H9 (cell line): Measurements from ENCODE around the gene ADARB2. TPM values are rescaled to one million over a fixed set of nuclear protein-coding genes. Genes with fewer than 3 reads are reported as not detected.

ENCODE experiments used
- DNase-seq: peaks from one replicate; pipeline ENCODE4 v3.0.0-alpha.2; 2017
- H2AFZ ChIP-seq: one replicate; pipeline ENCODE4 v1.6.1; 2013; ENCODE audit warnings: mild to moderate bottlenecking, low read length, control low read depth, moderate library complexity
- H2AK5ac ChIP-seq: 2 replicates; pipeline ENCODE4 v1.6.1; 2013; ENCODE audit warnings: low read length, control low read depth, mixed read lengths; ENCODE audit not compliant: insufficient read length
- H2BK120ac ChIP-seq: one replicate; pipeline ENCODE4 v1.6.1; 2013; ENCODE audit warnings: low read depth, mild to moderate bottlenecking, low read length, control low read depth, inconsistent platforms; ENCODE audit not compliant: poor library complexity, severe bottlenecking
- H2BK12ac ChIP-seq: 2 replicates; pipeline ENCODE4 v1.6.1; 2013; ENCODE audit warnings: low read length, control low read depth, mixed read lengths, low read depth; ENCODE audit not compliant: insufficient read length
- H2BK15ac ChIP-seq: 2 replicates; pipeline ENCODE4 v1.6.1; 2013; ENCODE audit warnings: low read depth, low read length, control low read depth
- H2BK20ac ChIP-seq: one replicate; pipeline ENCODE4 v1.6.1; 2013; ENCODE audit warnings: low read depth, mild to moderate bottlenecking, low read length, control low read depth, inconsistent platforms; ENCODE audit not compliant: poor library complexity, severe bottlenecking
- H2BK5ac ChIP-seq: 2 replicates; pipeline ENCODE4 v1.6.1; 2013; ENCODE audit warnings: low read length, control low read depth, mixed read lengths; ENCODE audit not compliant: insufficient read length
- H3K14ac ChIP-seq: 2 replicates; pipeline ENCODE4 v1.6.1; 2013; ENCODE audit warnings: low read length, control low read depth; ENCODE audit not compliant: insufficient read depth
- H3K18ac ChIP-seq: 2 replicates; pipeline ENCODE4 v1.6.1; 2013; ENCODE audit warnings: low read depth, mild to moderate bottlenecking, mixed read lengths, low read length, control low read depth; ENCODE audit not compliant: insufficient read length
- H3K23ac ChIP-seq: 2 replicates; pipeline ENCODE4 v1.6.1; 2013; ENCODE audit warnings: low read length, control low read depth, mixed read lengths, low read depth; ENCODE audit not compliant: insufficient read length
- H3K23me2 ChIP-seq: 2 replicates; pipeline ENCODE4 v1.6.1; 2013; ENCODE audit warnings: low read depth, mild to moderate bottlenecking, mixed read lengths, low read length, control low read depth; ENCODE audit not compliant: insufficient read length, poor library complexity, severe bottlenecking
- H3K27ac ChIP-seq: 2 replicates; pipeline ENCODE4 v1.5.1; 2013; ENCODE audit warnings: low read length, control low read depth, mixed read lengths, low read depth; ENCODE audit not compliant: insufficient read length
- H3K27me3 ChIP-seq: 2 replicates; pipeline ENCODE4 v1.6.1; 2013; ENCODE audit warnings: low read length, control low read depth, inconsistent platforms; ENCODE audit not compliant: insufficient read depth
- H3K4ac ChIP-seq: 2 replicates; pipeline ENCODE4 v1.6.1; 2013; ENCODE audit warnings: low read depth, mild to moderate bottlenecking, control low read depth, inconsistent platforms, low read length, moderate library complexity
- H3K4me1 ChIP-seq: 2 replicates; pipeline ENCODE4 v1.6.1; 2013; ENCODE audit warnings: low read length, control low read depth, inconsistent platforms; ENCODE audit not compliant: insufficient read depth
- H3K4me2 ChIP-seq: 2 replicates; pipeline ENCODE4 v1.6.1; 2013; ENCODE audit warnings: low read length, control low read depth, mixed read lengths; ENCODE audit not compliant: insufficient read length, insufficient read depth
- H3K56ac ChIP-seq: 2 replicates; pipeline ENCODE4 v1.6.1; 2013; ENCODE audit warnings: low read depth, mild to moderate bottlenecking, mixed read lengths, low read length, control low read depth; ENCODE audit not compliant: insufficient read length
- H3K79me1 ChIP-seq: 2 replicates; pipeline ENCODE4 v1.6.1; 2013; ENCODE audit warnings: low read depth, mild to moderate bottlenecking, moderate library complexity, low read length, control low read depth, inconsistent platforms; ENCODE audit not compliant: insufficient read depth, poor library complexity, severe bottlenecking
- H3K79me2 ChIP-seq: 2 replicates; pipeline ENCODE4 v1.6.1; 2013; ENCODE audit warnings: low read length, control low read depth, inconsistent platforms; ENCODE audit not compliant: insufficient read depth
- H3K9ac ChIP-seq: 2 replicates; pipeline ENCODE4 v1.6.1; 2013; ENCODE audit warnings: low read length, control low read depth, mixed read lengths; ENCODE audit not compliant: insufficient read length; ENCODE audit errors: extremely low read depth
- H3K9me3 ChIP-seq: one replicate; pipeline ENCODE4 v1.6.1; 2013; ENCODE audit warnings: low read depth, low read length, inconsistent platforms; ENCODE audit not compliant: control insufficient read depth
- H3T11ph ChIP-seq: one replicate; pipeline ENCODE4 v1.6.1; 2013; ENCODE audit warnings: mild to moderate bottlenecking, low read length, control low read depth, inconsistent platforms
- H4K20me1 ChIP-seq: one replicate; pipeline ENCODE4 v1.6.1; 2013; ENCODE audit not compliant: control insufficient read depth, insufficient read length, insufficient read depth
- H4K5ac ChIP-seq: 2 replicates; pipeline ENCODE4 v1.6.1; 2013; ENCODE audit warnings: low read depth, mild to moderate bottlenecking, mixed read lengths, low read length, control low read depth; ENCODE audit not compliant: insufficient read length
- H4K8ac ChIP-seq: replicated peaks from 2 replicates; pipeline ENCODE4 v1.6.1; 2013; ENCODE audit warnings: low read length, control low read depth, mixed read lengths, low read depth; ENCODE audit not compliant: insufficient read length
- H4K91ac ChIP-seq: 2 replicates; pipeline ENCODE4 v1.6.1; 2013; ENCODE audit warnings: low read depth, mild to moderate bottlenecking, moderate library complexity, mixed read lengths, low read length, control low read depth; ENCODE audit not compliant: insufficient read length
- H3K27ac Mint-ChIP-seq, 3 experiments: 2 replicates in 2 of 3; 3 replicates in 1 of 3; pipeline ENCODE4 v1.8.0; 2020 to 2021; ENCODE audit warnings: mixed read lengths in 3 of 3, mild to moderate bottlenecking in 1 of 3, moderate library complexity in 1 of 3
- H3K27me3 Mint-ChIP-seq: 2 replicates; pipeline ENCODE4 v1.8.0; 2021; ENCODE audit warnings: low read depth, mild to moderate bottlenecking, moderate library complexity, mixed read lengths
- H3K36me3 Mint-ChIP-seq, 3 experiments: 2 replicates in 2 of 3; 3 replicates in 1 of 3; pipeline ENCODE4 v1.8.0; 2020 to 2021; ENCODE audit warnings: low read depth in 3 of 3, mixed read lengths in 3 of 3; ENCODE audit not compliant: insufficient read depth in 1 of 3
- H3K4me1 Mint-ChIP-seq, 2 experiments: 2 replicates each; pipeline ENCODE4 v1.8.0; 2020; ENCODE audit warnings: mixed read lengths in 2 of 2
- H3K4me3 Mint-ChIP-seq, 2 experiments: 2 replicates in 1 of 2; 3 replicates in 1 of 2; pipeline ENCODE4 v1.8.0; 2020 to 2021; ENCODE audit warnings: mild to moderate bottlenecking in 2 of 2, mixed read lengths in 2 of 2, moderate library complexity in 1 of 2
- H3K9me3 Mint-ChIP-seq, 2 experiments: 2 replicates in 1 of 2; 3 replicates in 1 of 2; pipeline ENCODE4 v1.8.0; 2020; ENCODE audit warnings: mild to moderate bottlenecking in 2 of 2, mixed read lengths in 2 of 2, moderate library complexity in 1 of 2
- CTCF ChIP-seq: fragments of 200-600 bp; sonication (generic); conservative IDR thresholded peaks from 3 replicates; pipeline ENCODE4 v1.8.0; 2021; ENCODE audit warnings: antibody characterized with exemption, mild to moderate bottlenecking
- WGBS: extraction: QIAGEN DNeasy Blood & Tissue Kit; methylation state at CpG from one replicate; pipeline ENCODE4 v1.1.7; 2013; ENCODE audit warnings: missing lambda C conversion rate, low lambda C conversion rate, mixed read lengths; ENCODE audit not compliant: insufficient read length; ENCODE audit errors: extremely low coverage; 5-methylcytosine and 5-hydroxymethylcytosine counted together
- total RNA-seq: library from RNA; stranded (reverse); gene quantifications from 2 replicates; pipeline ENCODE4 v1.2.1, GENCODE V29; 2021

ADARB2 gene
- total RNA-seq, 1 experiment from 2014 or later: 0.87 TPM

- no CpG with 5 or more reads among the region's 15 CpGs for WGBS
- Histone ChIP-seq H4K91ac (no peak overlapping the region), H3K18ac (no peak overlapping the region), H3K4me2 (no peak overlapping the region), H3K56ac (no peak overlapping the region), H2BK15ac (no peak overlapping the region), H2BK20ac (no peak overlapping the region), H4K8ac (no peak overlapping the region), H3K4me1 (peaks cover 2% of the 10 kb centered on the region; the same call in 1 of the 2 replicates), H2AFZ (no peak overlapping the region), H3K14ac (no peak overlapping the region), H3K9me3 (no peaks in the 10 kb centered on the region), H3K9ac (no peak overlapping the region), H3K23ac (no peak overlapping the region), H3K27me3 (no peaks in the 10 kb centered on the region), H4K5ac (no peak overlapping the region), H2AK5ac (no peak overlapping the region), H3T11ph (no peak overlapping the region), H3K27ac (no peak overlapping the region), H4K20me1 (peaks cover 3% of the 10 kb centered on the region), H2BK120ac (no peak overlapping the region), H2BK5ac (no peak overlapping the region), H2BK12ac (no peak overlapping the region), H3K79me1 (no peaks in the 10 kb centered on the region), H3K79me2 (no peaks in the 10 kb centered on the region), H3K23me2 (no peaks in the 10 kb centered on the region), H3K4ac (no peak overlapping the region)
- no peaks in the 10 kb centered on the region; a peak in 3 of 7 replicates for H3K36me3 Mint-ChIP-seq
- H3K27me3 Mint-ChIP-seq: peaks cover 11% of the 10 kb centered on the region
- no peak overlapping the region for H3K27ac Mint-ChIP-seq
- no peak for DNase-seq
- no peak overlapping the region for H3K4me3 Mint-ChIP-seq
- TF ChIP-seq CTCF: no peak
- H3K4me1 Mint-ChIP-seq: peaks cover 20 to 26% of the 10 kb centered on the region in 2 experiments
- no peaks in the 10 kb centered on the region for H3K9me3 Mint-ChIP-seq
Observed at GRCh38 chr10:1527951-1528350, 209.4 kb downstream of the ADARB2 start.
